Spleen (tissue), 7 donors: Measurements from ENCODE around the gene LRMDA.

Experiments
- POLR2A ChIP-seq, 3 donors: fragments of 450-650 bp; IDR thresholded peaks; one replicate each; pipeline ENCODE4 v1.5.1; 2017; ENCODE audit warnings: antibody characterized with exemption in 3 of 3, mild to moderate bottlenecking in 1 of 3
- TF ChIP-seq, protein P1 (sequence below), 11 experiments: fragments of 200-600 bp in 7 of 11; fragments of 450-650 bp in 4 of 11; sonication (generic) in 4 of 11; IDR thresholded peaks in 8 of 11; conservative IDR thresholded peaks in 3 of 11; 1 replicate in 7 of 11; 2 replicates in 4 of 11; pipeline versions ENCODE4 v1.4.0 to v1.8.0; 2016 to 2021; ENCODE audit warnings: antibody characterized with exemption in 11 of 11, inconsistent platforms in 4 of 11, mild to moderate bottlenecking in 1 of 11
- donor health status: DM: no; HTN: no; CAD: no; lungs with moderate emphysema.
- donor health status: DM: no; HTN: no; CAD: no.
- donor health status: DM: no; HTN: no; CAD: no.

DNA sequence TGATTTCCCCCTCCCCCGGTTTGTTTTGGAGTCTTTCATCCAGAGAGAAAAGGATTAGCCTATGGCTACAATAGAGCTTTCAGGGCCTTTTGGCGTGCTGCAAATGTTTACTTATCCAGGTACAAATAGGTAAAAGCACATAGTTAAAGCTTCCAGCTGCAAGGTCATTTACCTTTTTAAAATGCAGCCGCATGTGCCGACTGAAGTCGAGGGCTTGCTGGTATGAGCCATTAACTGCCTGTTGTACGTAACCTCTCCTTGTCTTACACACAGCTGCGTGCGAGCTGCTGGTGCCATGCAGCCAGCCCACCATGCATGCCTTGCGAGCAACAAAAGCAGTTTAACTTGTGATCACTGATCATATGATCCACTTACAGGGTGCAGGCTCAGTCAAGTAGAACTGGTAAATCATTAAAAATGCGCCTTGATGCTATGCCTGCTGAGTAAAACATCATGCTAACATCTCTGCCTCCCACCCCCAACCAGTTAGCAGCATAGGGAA, 866.4 kb downstream of the LRMDA start:
- TF ChIP-seq, protein P1, sequence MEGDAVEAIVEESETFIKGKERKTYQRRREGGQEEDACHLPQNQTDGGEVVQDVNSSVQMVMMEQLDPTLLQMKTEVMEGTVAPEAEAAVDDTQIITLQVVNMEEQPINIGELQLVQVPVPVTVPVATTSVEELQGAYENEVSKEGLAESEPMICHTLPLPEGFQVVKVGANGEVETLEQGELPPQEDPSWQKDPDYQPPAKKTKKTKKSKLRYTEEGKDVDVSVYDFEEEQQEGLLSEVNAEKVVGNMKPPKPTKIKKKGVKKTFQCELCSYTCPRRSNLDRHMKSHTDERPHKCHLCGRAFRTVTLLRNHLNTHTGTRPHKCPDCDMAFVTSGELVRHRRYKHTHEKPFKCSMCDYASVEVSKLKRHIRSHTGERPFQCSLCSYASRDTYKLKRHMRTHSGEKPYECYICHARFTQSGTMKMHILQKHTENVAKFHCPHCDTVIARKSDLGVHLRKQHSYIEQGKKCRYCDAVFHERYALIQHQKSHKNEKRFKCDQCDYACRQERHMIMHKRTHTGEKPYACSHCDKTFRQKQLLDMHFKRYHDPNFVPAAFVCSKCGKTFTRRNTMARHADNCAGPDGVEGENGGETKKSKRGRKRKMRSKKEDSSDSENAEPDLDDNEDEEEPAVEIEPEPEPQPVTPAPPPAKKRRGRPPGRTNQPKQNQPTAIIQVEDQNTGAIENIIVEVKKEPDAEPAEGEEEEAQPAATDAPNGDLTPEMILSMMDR (IDR thresholded peaks at IDR 0.05 in 8 of 11, conservative IDR thresholded peaks at IDR 0.05 in 3 of 11) = no peak
- TF ChIP-seq POLR2A (IDR thresholded peaks at IDR 0.05) = no peak
